Measurements from ENCODE around the gene ZSCAN2. TPM values are rescaled to one million over a fixed set of nuclear protein-coding genes. Genes with fewer than 3 reads are reported as not detected.
A peak's percentile ranks its signal among the peaks of the same experiment; 100 is the strongest.

The ZSCAN2 gene
- total and polyA plus RNA-seq, 2 of the 8 experiments (the other 6 are each of a cell fraction or from before 2014, with no cell fraction given): 23.6 to 52.4 TPM

DNA sequence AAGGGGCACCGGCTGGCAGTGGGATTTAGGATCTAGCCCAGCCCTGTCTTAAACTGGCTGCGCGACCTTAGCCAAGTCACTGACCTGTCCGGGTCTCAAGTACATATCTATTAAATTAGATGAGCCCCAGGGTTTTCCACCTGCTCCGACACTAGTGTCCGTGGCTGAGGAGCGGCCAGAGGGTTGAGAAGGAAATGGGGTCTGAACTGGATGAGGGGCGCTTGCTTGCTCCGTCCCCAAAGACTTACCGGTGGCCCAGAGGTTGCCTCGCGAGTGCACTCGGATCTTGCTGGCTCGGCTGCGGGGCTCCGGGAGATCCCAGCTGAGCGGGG lies 56.9 kb downstream of the ZSCAN2 start:
- Histone ChIP-seq H3K27me3 (replicated peaks in 1 of 4; ENCODE audit: control insufficient read depth in 3 of 4, extremely low read depth in 1 of 4, insufficient read depth in 3 of 4, low read length in 3 of 4) (peaks cover 0 to 13% (median 9%) of the 10 kb centered on the region in 4 experiments; a peak in 5 of 7 replicates), H3K9me3 (ENCODE audit: insufficient read depth in 2 of 2, low read depth in 1 of 2, low read length in 1 of 2) (no peaks in the 10 kb centered on the region), H3K9ac (replicated peaks in 1 of 4; ENCODE audit: extremely low read depth in 1 of 4, low read depth in 3 of 4, low read length in 3 of 4) (peak overlapping the region in 3 of 4 experiments; percentile 51 to 69 (median 58); a peak in 6 of 7 replicates)

More for the DNA sequence above, 56.9 kb downstream of the ZSCAN2 start:
- Histone ChIP-seq H4K20me1 (replicated peaks in 1 of 2; ENCODE audit: control insufficient read depth in 1 of 2, insufficient read depth in 2 of 2, low read length in 2 of 2) (peaks cover 0 to 2% of the 10 kb centered on the region in 2 experiments), H4K91ac (replicated peaks; ENCODE audit: insufficient read length, low read length) (no peak overlapping the region), H3K4ac (replicated peaks; ENCODE audit: insufficient read length, low read depth, low read length) (no peak overlapping the region), H3K18ac (ENCODE audit: extremely low read depth, low read length) (peak overlapping the region; percentile 48), H4K5ac (ENCODE audit: insufficient read length, low read depth, low read length) (no peak overlapping the region), H3K23me2 (ENCODE audit: low read depth, low read length) (peaks cover 10% of the 10 kb centered on the region), H3K79me2 (ENCODE audit: control insufficient read depth in 1 of 2, insufficient read depth in 2 of 2, low read length in 2 of 2) (peaks cover 0 to 8% of the 10 kb centered on the region in 2 experiments; a peak in 2 of 4 replicates), H2BK5ac (ENCODE audit: low read depth, low read length) (0 out of 2 replicates have a peak overlapping the region, but pooled peaks have one; percentile 71), H2BK12ac (ENCODE audit: low read depth, low read length) (no peak overlapping the region), H3K14ac (ENCODE audit: insufficient read length) (no peak overlapping the region), H2BK20ac (ENCODE audit: low read length) (no peak overlapping the region), H3K23ac (ENCODE audit: insufficient read length) (no peak overlapping the region), H2BK120ac (replicated peaks; ENCODE audit: low read depth, low read length) (no peak overlapping the region), H4K8ac (ENCODE audit: extremely low read depth, insufficient read depth, low read length) (peak overlapping the region; percentile 57; the same call in 1 of the 2 replicates), H2AK5ac (ENCODE audit: low read depth, low read length) (no peak overlapping the region), H2BK15ac (ENCODE audit: low read length) (no peak overlapping the region), H3K36me3 (ENCODE audit: control insufficient read depth in 2 of 4, insufficient read depth in 4 of 4, low read length in 3 of 4) (peaks cover 0 to 2% (median under 1%) of the 10 kb centered on the region in 4 experiments; a peak in 1 of 8 replicates), H3K4me3 (ENCODE audit: extremely low read depth in 1 of 4, insufficient read depth in 2 of 4, low read depth in 3 of 4, low read length in 4 of 4) (peak overlapping the region; percentile 56 to 74 (median 62)), H2AFZ (ENCODE audit: low read length) (0 out of 2 replicates have a peak overlapping the region, but pooled peaks have one; percentile 55), H3K4me2 (ENCODE audit: insufficient read depth in 1 of 2, low read depth in 2 of 2, low read length in 2 of 2) (peak overlapping the region; percentile 91), H3K79me1 (ENCODE audit: low read depth, low read length) (peaks cover 5% of the 10 kb centered on the region; the same call in 1 of the 2 replicates), H3K27ac (ENCODE audit: low read depth, low read length) (no peak overlapping the region), H3K4me1 (replicated peaks in 1 of 4; ENCODE audit: control insufficient read depth in 3 of 4, insufficient read depth in 4 of 4, low read length in 3 of 4) (peaks cover 0 to 24% (median 14%) of the 10 kb centered on the region in 4 experiments; a peak in 6 of 7 replicates), H3K56ac (replicated peaks; ENCODE audit: insufficient read length, low read depth, low read length) (no peak overlapping the region)
- no peak for DNase-seq (ENCODE audit: low read depth in 1 of 2, low spot score in 2 of 2)
- 17% methylated on average over 17 of the region's 17 CpGs; no CpG with 5 or more reads in 1 of the 2 experiments for WGBS, 2 experiments (ENCODE audit: extremely low coverage in 1 of 2, insufficient coverage in 1 of 2, insufficient read length in 1 of 2, insufficient replicate concordance in 2 of 2, low coverage in 1 of 2, low lambda C conversion rate in 2 of 2, missing lambda C conversion rate in 1 of 2)
- FAIRE-seq: no peak
- CTCF ChIA-PET (ENCODE audit: partially characterized antibody): interaction anchor here (0.7 to 10.6 kb wide), 12 partner anchors 18 to 495 kb away, joined by 3 to 86 read pairs (median 4); partner anchors contain the start of gene ZSCAN2
- POLR2A ChIA-PET (ENCODE audit: partially characterized antibody): interaction anchor here (1.3 to 1.9 kb wide), 2 partner anchors 9 to 56 kb away, joined by 4 read pairs; no protein-coding TSS in a partner anchor
- TF ChIP-seq RAD21 (IDR thresholded peaks at IDR 0.05 in 1 of 2, conservative IDR thresholded peaks at IDR 0.05 in 1 of 2; ENCODE audit: low read depth in 2 of 2, low read length in 2 of 2) (no peak), PHF8 (conservative IDR thresholded peaks at IDR 0.05; ENCODE audit: low read depth, low read length) (0 out of 2 replicates have a peak, but pooled peaks have one; percentile 15)

All from H1 (cell line).